Measurements from ENCODE around the gene KLHL20. TPM values are rescaled to one million over a fixed set of nuclear protein-coding genes. Genes with fewer than 3 reads are reported as not detected.
"Not testable (repeated sequence)": the region's sequence is repeated elsewhere in the genome, so short reads cannot be mapped to it uniquely, and the experiment has no call there.

KLHL20 gene, protein sequence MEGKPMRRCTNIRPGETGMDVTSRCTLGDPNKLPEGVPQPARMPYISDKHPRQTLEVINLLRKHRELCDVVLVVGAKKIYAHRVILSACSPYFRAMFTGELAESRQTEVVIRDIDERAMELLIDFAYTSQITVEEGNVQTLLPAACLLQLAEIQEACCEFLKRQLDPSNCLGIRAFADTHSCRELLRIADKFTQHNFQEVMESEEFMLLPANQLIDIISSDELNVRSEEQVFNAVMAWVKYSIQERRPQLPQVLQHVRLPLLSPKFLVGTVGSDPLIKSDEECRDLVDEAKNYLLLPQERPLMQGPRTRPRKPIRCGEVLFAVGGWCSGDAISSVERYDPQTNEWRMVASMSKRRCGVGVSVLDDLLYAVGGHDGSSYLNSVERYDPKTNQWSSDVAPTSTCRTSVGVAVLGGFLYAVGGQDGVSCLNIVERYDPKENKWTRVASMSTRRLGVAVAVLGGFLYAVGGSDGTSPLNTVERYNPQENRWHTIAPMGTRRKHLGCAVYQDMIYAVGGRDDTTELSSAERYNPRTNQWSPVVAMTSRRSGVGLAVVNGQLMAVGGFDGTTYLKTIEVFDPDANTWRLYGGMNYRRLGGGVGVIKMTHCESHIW
- 10 to 100 TPM; 14.3 to 15.8 TPM for total RNA-seq

DNA sequence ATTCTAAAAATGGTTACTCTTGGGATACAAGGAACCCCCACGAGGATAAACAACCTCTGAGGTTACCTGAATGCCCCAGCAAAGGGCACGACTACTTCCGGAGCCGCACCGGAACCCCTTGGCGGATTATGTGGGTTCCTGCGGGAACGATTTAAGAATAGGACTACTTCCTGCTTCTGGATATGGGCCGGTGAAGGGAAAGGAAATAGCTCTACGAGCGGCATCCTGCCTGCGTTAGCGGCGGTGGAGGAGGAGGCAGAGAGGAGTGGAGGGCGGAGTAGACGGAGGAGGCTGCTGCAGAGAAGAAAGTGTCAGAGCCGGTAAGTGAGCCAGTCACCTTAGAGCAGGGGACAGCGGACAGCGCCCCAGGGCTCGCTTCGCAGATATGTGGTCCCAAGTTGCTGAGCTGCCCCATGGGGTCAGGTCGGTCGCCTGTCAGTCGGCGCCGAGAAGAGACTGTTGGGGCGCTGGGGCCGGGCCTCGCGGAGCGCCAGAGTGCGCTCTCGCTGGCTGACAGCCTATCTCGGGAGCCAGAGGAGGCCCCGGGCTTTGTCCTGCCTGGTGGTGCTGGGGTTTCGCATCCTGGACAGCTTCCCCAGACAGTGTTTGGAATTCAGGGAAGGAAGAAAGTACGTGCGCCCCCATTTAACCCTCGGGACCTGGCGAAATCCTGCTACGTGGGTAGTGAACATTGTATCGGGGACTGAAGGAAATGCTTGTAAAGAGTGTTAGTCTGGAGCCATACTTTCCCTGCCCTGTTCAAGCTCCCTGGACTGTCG, at the start of gene KLHL20:
Gene KLHL20 (plus strand): TSS at position 223 of the 779 bp plus-strand sequence. CDS start 1,063 bp downstream, outside the sequence.
- peak; percentile 81 to 89 (median 85) for DNase-seq

DNA sequence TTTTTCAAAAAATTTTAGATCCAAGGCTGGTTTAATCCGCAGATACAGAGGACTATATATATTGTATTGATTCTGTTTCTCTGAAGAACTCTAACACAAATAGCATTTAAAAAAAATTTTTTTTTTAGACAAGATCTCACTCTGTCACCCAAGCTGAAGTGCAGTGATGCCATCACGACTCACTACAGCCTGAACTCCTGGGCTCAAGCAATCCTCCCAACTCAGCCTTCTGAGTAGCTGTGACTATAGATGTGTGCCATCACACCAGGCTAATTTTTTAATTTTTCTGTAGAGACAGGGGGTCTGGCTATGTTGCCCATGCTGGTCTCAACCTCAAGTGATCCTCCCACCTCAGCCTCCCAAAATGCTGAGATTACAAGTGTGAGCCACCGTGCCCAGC, 48.1 kb upstream of the KLHL20 start:
- TF ChIP-seq POLR2A (IDR thresholded peaks at IDR 0.05) = no peak
- TF ChIP-seq, protein P1, sequence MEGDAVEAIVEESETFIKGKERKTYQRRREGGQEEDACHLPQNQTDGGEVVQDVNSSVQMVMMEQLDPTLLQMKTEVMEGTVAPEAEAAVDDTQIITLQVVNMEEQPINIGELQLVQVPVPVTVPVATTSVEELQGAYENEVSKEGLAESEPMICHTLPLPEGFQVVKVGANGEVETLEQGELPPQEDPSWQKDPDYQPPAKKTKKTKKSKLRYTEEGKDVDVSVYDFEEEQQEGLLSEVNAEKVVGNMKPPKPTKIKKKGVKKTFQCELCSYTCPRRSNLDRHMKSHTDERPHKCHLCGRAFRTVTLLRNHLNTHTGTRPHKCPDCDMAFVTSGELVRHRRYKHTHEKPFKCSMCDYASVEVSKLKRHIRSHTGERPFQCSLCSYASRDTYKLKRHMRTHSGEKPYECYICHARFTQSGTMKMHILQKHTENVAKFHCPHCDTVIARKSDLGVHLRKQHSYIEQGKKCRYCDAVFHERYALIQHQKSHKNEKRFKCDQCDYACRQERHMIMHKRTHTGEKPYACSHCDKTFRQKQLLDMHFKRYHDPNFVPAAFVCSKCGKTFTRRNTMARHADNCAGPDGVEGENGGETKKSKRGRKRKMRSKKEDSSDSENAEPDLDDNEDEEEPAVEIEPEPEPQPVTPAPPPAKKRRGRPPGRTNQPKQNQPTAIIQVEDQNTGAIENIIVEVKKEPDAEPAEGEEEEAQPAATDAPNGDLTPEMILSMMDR (IDR thresholded peaks at IDR 0.05) = no peak
- intact Hi-C loops (cut with DNase I) = no loop called here
- H3K4me3 ChIP-seq = no peak overlapping the region
- no peak for DNase-seq
- H3K27me3 ChIP-seq = peaks cover 0 to 4% of the 10 kb centered on the region in 2 donors
- peaks cover 8% of the 10 kb centered on the region for H3K4me1 ChIP-seq
- no peak for ATAC-seq
- no peak overlapping the region for H3K27ac ChIP-seq
- no peaks in the 10 kb centered on the region for H3K36me3 ChIP-seq (replicated peaks in 1 of 2; ENCODE audit: insufficient read depth in 1 of 2, low read depth in 2 of 2)
- no peaks in the 10 kb centered on the region for H3K9me3 ChIP-seq
- WGBS, 2 donors = 95 to 97% methylated on average over 3 of the region's 3 CpGs

More for the DNA sequence above, at the start of gene KLHL20:
- no peaks in the 10 kb centered on the region for H3K9me3 ChIP-seq
- no peaks in the 10 kb centered on the region for H3K36me3 ChIP-seq (replicated peaks in 1 of 2; ENCODE audit: insufficient read depth in 1 of 2, low read depth in 2 of 2)
- peaks cover 18% of the 10 kb centered on the region for H3K4me1 ChIP-seq
- H3K27me3 ChIP-seq = no peaks in the 10 kb centered on the region
- peak; percentile 37 to 89 (median 88) for TF ChIP-seq POLR2A (IDR thresholded peaks at IDR 0.05)
- TF ChIP-seq, protein P1 (IDR thresholded peaks at IDR 0.05) = peak in 2 of 7 experiments; percentile 17 to 19
- WGBS, 2 donors = 0% methylated on average over 32 to 43 of the region's 43 CpGs
- ATAC-seq = peak; percentile 97
- H3K4me3 ChIP-seq = peak within 1 kb of the TSS; percentile 47 to 61
- peak within 1 kb of the TSS; percentile 69 to 86 (median 82) for H3K27ac ChIP-seq
- intact Hi-C loops (cut with DNase I) = no loop called here

DNA sequence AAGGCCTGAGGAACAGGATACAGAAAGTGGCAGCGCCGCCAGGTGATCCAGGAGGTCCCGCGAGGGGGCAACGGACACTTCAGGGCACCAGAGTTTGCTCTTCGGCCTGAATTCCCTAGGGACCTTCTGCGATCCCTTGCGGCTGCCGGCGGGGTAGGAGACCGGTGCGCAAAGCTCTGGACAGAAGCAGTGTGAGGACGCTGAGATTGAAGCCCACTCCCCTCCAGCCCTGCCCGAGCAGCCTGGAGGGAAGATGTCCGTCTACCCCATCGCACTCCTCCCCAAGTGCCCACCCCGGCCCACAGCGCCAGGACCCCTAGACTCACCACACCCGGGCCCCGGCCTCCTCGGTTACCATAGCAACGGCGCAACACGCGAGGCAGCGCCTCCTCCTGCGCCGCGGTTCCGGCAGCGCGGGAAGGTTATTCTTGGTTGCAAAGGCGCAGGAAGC, 45.3 kb upstream of the KLHL20 start, which contains the start of gene ANKRD45:
Gene ANKRD45 (minus strand): TSS at position 361 of the 451 bp plus-strand sequence. CDS start 10,433 bp downstream, outside the sequence.
- ATAC-seq (peak; percentile 35), DNase-seq (peak; percentile 29 to 67 (median 46))
- Histone ChIP-seq H3K36me3 (replicated peaks in 1 of 2; ENCODE audit: insufficient read depth in 1 of 2, low read depth in 2 of 2) (no peaks in the 10 kb centered on the region), H3K4me1 (peaks cover 8% of the 10 kb centered on the region), H3K27ac (no peak within 1 kb of the TSS), H3K27me3 (peaks cover 0 to 4% of the 10 kb centered on the region in 2 donors), H3K4me3 (peak within 1 kb of the TSS in 1 of 2 donors; percentile 34), H3K9me3 (no peaks in the 10 kb centered on the region)
- intact Hi-C loops (cut with DNase I) = no loop called here
- 2 to 7% methylated on average over 27 to 33 of the region's 33 CpGs for WGBS, 2 donors
- no peak for TF ChIP-seq POLR2A (IDR thresholded peaks at IDR 0.05)
- TF ChIP-seq, protein P1 (IDR thresholded peaks at IDR 0.05) = no peak

DNA sequence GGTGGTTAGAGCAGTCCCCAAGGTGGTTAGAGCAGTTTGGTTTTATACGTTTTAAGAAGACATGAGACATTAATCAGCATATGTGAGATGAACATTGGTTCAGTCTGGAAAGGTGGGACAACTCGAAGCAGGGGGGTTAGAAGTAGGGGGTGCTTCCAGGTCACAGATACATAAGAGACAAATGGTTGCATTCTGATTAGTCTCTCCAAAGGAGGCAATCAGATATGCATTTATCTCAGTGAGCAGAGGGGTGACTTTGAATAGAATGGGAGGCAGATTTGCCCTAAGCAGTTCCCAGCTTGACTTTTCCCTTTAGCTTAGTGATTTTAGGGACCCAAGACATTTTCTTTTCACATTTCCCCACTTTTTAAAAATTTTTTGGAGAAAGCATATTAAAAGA, 40.3 kb upstream of the KLHL20 start:
- H3K27me3 ChIP-seq; DNase-seq; intact Hi-C loops (cut with DNase I); H3K9me3 ChIP-seq; H3K4me1 ChIP-seq; H3K27ac ChIP-seq; H3K36me3 ChIP-seq (replicated peaks in 1 of 2; ENCODE audit: insufficient read depth in 1 of 2, low read depth in 2 of 2); ATAC-seq; H3K4me3 ChIP-seq: not testable (repeated sequence)
- WGBS, 2 donors = 70 to 80% methylated on average over 2 of the region's 2 CpGs

DNA sequence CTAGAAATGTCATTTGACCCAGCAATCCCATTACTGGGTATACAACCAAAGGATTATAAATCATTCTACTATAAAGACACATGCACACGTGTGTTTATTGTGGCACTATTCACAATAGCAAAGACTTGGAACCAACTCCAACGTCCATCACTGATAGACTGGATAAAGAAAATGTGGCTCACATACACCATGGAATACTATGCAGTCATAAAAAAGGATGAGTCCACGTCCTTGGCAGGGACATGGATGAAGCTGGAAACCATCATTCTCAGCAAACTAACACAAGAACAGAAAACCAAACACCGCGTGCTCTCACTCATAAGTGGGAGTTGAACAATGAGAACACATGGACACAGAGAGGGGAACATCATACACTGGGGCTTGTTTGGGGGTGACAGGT, 34.6 kb upstream of the KLHL20 start:
- ATAC-seq = not testable (repeated sequence)

More for the DNA sequence above, 34.6 kb upstream of the KLHL20 start:
- H3K27me3 ChIP-seq; intact Hi-C loops (cut with DNase I); H3K9me3 ChIP-seq; H3K4me3 ChIP-seq; H3K27ac ChIP-seq; DNase-seq; H3K36me3 ChIP-seq (replicated peaks in 1 of 2; ENCODE audit: insufficient read depth in 1 of 2, low read depth in 2 of 2); H3K4me1 ChIP-seq: not testable (repeated sequence)
- 70% methylated on average over 5 of the region's 5 CpGs for WGBS, 2 donors

Measured in body of pancreas (tissue), 4 donors.